Fibroblast of lung (primary cell): ENCODE results near the gene PHF19. TPM values are rescaled to one million over a fixed set of nuclear protein-coding genes. Genes with fewer than 3 reads are reported as not detected.

Experiments
- DNase-seq, 2 donors: peaks; one replicate each; pipeline versions ENCODE4 v3.0.0 to v3.0.0-alpha.2; 2010; ENCODE audit warnings: low read depth in 2 of 2
- H2AFZ ChIP-seq: 2 replicates; pipeline ENCODE4 v1.5.1; 2012; ENCODE audit warnings: low read length, control low read depth, inconsistent platforms
- H3K27ac ChIP-seq: 2 replicates; pipeline ENCODE4 v1.5.1; 2011; ENCODE audit warnings: low read length, control low read depth; ENCODE audit not compliant: insufficient read depth
- H3K27me3 ChIP-seq: 2 replicates; pipeline ENCODE4 v1.5.1; 2011; ENCODE audit warnings: mild to moderate bottlenecking, low read length; ENCODE audit not compliant: control insufficient read depth, insufficient read depth
- H3K36me3 ChIP-seq: 2 replicates; pipeline ENCODE4 v1.5.1; 2011; ENCODE audit warnings: low read length; ENCODE audit not compliant: control insufficient read depth, insufficient read depth
- H3K4me1 ChIP-seq: 2 replicates; pipeline ENCODE4 v1.5.1; 2011; ENCODE audit warnings: low read length; ENCODE audit not compliant: control insufficient read depth, insufficient read depth; ENCODE audit errors: extremely low read depth
- H3K4me2 ChIP-seq: 2 replicates; pipeline ENCODE4 v1.5.1; 2011; ENCODE audit warnings: low read length, control low read depth; ENCODE audit not compliant: insufficient read depth; ENCODE audit errors: extremely low read depth
- H3K4me3 ChIP-seq, 4 experiments: fragments of 200-600 bp in 1 of 4; sonication (generic) in 1 of 4; replicated peaks in 1 of 4; 2 replicates each; pipeline ENCODE4 v1.5.1; 2011 to 2016; ENCODE audit warnings: low read length in 4 of 4, low read depth in 3 of 4, mild to moderate bottlenecking in 3 of 4, control low read depth in 2 of 4, inconsistent platforms in 1 of 4, mixed read lengths in 1 of 4; ENCODE audit not compliant: insufficient read depth in 1 of 4; ENCODE audit errors: control extremely low read depth in 1 of 4
- H3K79me2 ChIP-seq: 2 replicates; pipeline ENCODE4 v1.5.1; 2012; ENCODE audit warnings: mild to moderate bottlenecking, low read length, inconsistent platforms; ENCODE audit not compliant: control insufficient read depth, insufficient read depth
- H3K9ac ChIP-seq: 2 replicates; pipeline ENCODE4 v1.5.1; 2011; ENCODE audit warnings: mild to moderate bottlenecking, low read length, control low read depth; ENCODE audit not compliant: insufficient read depth
- H3K9me3 ChIP-seq: 2 replicates; pipeline ENCODE4 v1.5.1; 2012; ENCODE audit warnings: low read depth, low read length; ENCODE audit not compliant: control insufficient read depth, insufficient read depth
- H4K20me1 ChIP-seq: 2 replicates; pipeline ENCODE4 v1.5.1; 2011; ENCODE audit warnings: low read length; ENCODE audit not compliant: control insufficient read depth, insufficient read depth; ENCODE audit errors: extremely low read depth
- EZH2 ChIP-seq: IDR thresholded peaks from 2 replicates; pipeline ENCODE4 v1.5.1; 2012; ENCODE audit warnings: low read length, control low read depth, mild to moderate bottlenecking; ENCODE audit errors: missing control alignments
- polyA plus RNA-seq, 2 donors: library from polyadenylated mRNA; depleted of rRNA in 1 of 2; stranded (reverse) in 1 of 2; unstranded in 1 of 2; fragments of >200 nt; gene quantifications; 2 replicates each; pipeline ENCODE4 v1.2.1, GENCODE V29; 2011 to 2012; ENCODE audit warnings: missing spikeins in 1 of 2
- total RNA-seq: library from RNA; depleted of rRNA; stranded (reverse); fragments of >200 nt; gene quantifications from 2 replicates; pipeline ENCODE4 v1.2.1, GENCODE V29; 2014
- TF ChIP-seq, protein P1 (sequence below), 2 donors: IDR thresholded peaks in 1 of 2; conservative IDR thresholded peaks in 1 of 2; 1 replicate in 1 of 2; 2 replicates in 1 of 2; pipeline ENCODE4 v1.5.1; 2011 to 2012; ENCODE audit warnings: low read length in 2 of 2, control low read depth in 1 of 2, inconsistent platforms in 1 of 2, low read depth in 1 of 2, mild to moderate bottlenecking in 1 of 2

Gene PHF19
- total and polyA plus RNA-seq, 2 donors (not counting 1 experiment from before 2014, with no cell fraction given): 21.4 to 38.3 TPM

GRCh38 chr9:120922404-120923195, 45.6 kb upstream of the PHF19 start:
- Histone ChIP-seq H3K27ac (no peak overlapping the region), H3K36me3 (no peaks in the 10 kb centered on the region), H2AFZ (no peak overlapping the region), H3K9me3 (no peaks in the 10 kb centered on the region), H3K4me1 (peaks cover 8% of the 10 kb centered on the region), H3K4me2 (no peak overlapping the region), H3K9ac (no peak overlapping the region), H3K27me3 (no peaks in the 10 kb centered on the region), H4K20me1 (no peaks in the 10 kb centered on the region), H3K79me2 (no peaks in the 10 kb centered on the region), H3K4me3 (no peak overlapping the region)
- TF ChIP-seq, protein P1, sequence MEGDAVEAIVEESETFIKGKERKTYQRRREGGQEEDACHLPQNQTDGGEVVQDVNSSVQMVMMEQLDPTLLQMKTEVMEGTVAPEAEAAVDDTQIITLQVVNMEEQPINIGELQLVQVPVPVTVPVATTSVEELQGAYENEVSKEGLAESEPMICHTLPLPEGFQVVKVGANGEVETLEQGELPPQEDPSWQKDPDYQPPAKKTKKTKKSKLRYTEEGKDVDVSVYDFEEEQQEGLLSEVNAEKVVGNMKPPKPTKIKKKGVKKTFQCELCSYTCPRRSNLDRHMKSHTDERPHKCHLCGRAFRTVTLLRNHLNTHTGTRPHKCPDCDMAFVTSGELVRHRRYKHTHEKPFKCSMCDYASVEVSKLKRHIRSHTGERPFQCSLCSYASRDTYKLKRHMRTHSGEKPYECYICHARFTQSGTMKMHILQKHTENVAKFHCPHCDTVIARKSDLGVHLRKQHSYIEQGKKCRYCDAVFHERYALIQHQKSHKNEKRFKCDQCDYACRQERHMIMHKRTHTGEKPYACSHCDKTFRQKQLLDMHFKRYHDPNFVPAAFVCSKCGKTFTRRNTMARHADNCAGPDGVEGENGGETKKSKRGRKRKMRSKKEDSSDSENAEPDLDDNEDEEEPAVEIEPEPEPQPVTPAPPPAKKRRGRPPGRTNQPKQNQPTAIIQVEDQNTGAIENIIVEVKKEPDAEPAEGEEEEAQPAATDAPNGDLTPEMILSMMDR (conservative IDR thresholded peaks at IDR 0.05 in 1 of 2, IDR thresholded peaks at IDR 0.05 in 1 of 2; ENCODE audit: low read depth in 1 of 2, low read length in 2 of 2): no peak
- no peak for TF ChIP-seq EZH2
- DNase-seq: no peak

- no peak overlapping the region for H3K27ac ChIP-seq
- H4K20me1 ChIP-seq: no peaks in the 10 kb centered on the region
- H3K9me3 ChIP-seq: no peaks in the 10 kb centered on the region
- no peaks in the 10 kb centered on the region for H3K27me3 ChIP-seq
- H3K4me1 ChIP-seq: peaks cover 10% of the 10 kb centered on the region
- DNase-seq: no peak
- H3K9ac ChIP-seq: no peak overlapping the region
- no peaks in the 10 kb centered on the region for H3K36me3 ChIP-seq
- H3K4me2 ChIP-seq: no peak overlapping the region
- no peaks in the 10 kb centered on the region for H3K79me2 ChIP-seq
- TF ChIP-seq EZH2: no peak
- TF ChIP-seq, protein P1 (conservative IDR thresholded peaks at IDR 0.05 in 1 of 2, IDR thresholded peaks at IDR 0.05 in 1 of 2; ENCODE audit: low read depth in 1 of 2, low read length in 2 of 2): peak in 1 of 2 donors; percentile 10
- H3K4me3 ChIP-seq: no peak overlapping the region
- no peak overlapping the region for H2AFZ ChIP-seq
Measured at GRCh38 chr9:120921661-120922181, 44.7 kb upstream of the PHF19 start.

DNA sequence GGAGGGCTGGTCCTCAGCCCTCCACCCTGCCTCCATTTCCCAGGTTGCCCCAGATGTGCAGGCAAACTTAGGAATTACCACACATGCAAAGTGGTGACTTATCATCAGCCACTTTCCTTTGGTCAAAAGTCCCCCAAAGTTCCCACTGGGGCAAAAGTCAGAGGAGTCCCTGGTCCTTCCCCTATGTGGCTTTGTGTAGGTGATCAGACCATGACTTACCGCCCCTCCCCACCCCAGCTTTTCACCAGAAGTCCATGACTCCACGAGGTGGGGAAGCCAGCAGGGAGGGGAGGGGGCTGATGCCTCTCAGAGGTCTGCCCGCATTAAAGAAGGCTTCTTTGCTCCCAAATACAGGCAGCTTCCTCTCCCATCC, 43.8 kb upstream of the PHF19 start:
- Histone ChIP-seq H3K4me2 (no peak overlapping the region), H3K36me3 (no peaks in the 10 kb centered on the region), H3K9ac (no peak overlapping the region), H3K4me1 (peaks cover 6% of the 10 kb centered on the region), H2AFZ (no peak overlapping the region), H3K79me2 (no peaks in the 10 kb centered on the region), H3K9me3 (no peaks in the 10 kb centered on the region), H3K4me3 (no peak overlapping the region), H3K27me3 (no peaks in the 10 kb centered on the region), H3K27ac (no peak overlapping the region), H4K20me1 (no peaks in the 10 kb centered on the region)
- TF ChIP-seq, protein P1 (conservative IDR thresholded peaks at IDR 0.05 in 1 of 2, IDR thresholded peaks at IDR 0.05 in 1 of 2; ENCODE audit: low read depth in 1 of 2, low read length in 2 of 2): no peak
- no peak for TF ChIP-seq EZH2
- DNase-seq: no peak
